WTC11 (cell line): Measurements from ENCODE around the gene CHDH. TPM values are rescaled to one million over a fixed set of nuclear protein-coding genes. Genes with fewer than 3 reads are reported as not detected.

Experiments used
- ATAC-seq: fragments of 200-7000 bp; cut with Tn5 transposase; 2 replicates; pipeline ENCODE4 v1.10.0; 2021; ENCODE audit warnings: mild to moderate bottlenecking, moderate library complexity
- CTCF ChIA-PET: fragments of 300-600 bp; sonication (Branson Sonifier 250); formaldehyde crosslinking; loops from one replicate; lab custom pipeline; 2021; ENCODE audit warnings: antibody characterized with exemption; lab: Charles Lee
- POLR2A ChIA-PET: fragments of 350-600 bp; sonication (Branson Sonifier 250); formaldehyde crosslinking; loops from one replicate; lab custom pipeline; 2021; ENCODE audit warnings: antibody characterized with exemption; lab: Charles Lee
- DNase-seq: peaks from one replicate; pipeline ENCODE4 v3.0.0; 2021; ENCODE audit warnings: low spot score
- H3K27ac Mint-ChIP-seq: 2 replicates; pipeline ENCODE4 v1.8.0; 2021; ENCODE audit warnings: mixed read lengths
- H3K27me3 Mint-ChIP-seq: 2 replicates; pipeline ENCODE4 v1.8.0; 2021; ENCODE audit warnings: low read depth, mild to moderate bottlenecking, moderate library complexity, mixed read lengths
- H3K36me3 Mint-ChIP-seq: 2 replicates; pipeline ENCODE4 v1.8.0; 2021; ENCODE audit warnings: mixed read lengths
- H3K4me1 Mint-ChIP-seq: 2 replicates; pipeline ENCODE4 v1.8.0; 2022; ENCODE audit warnings: mixed read lengths
- H3K4me3 Mint-ChIP-seq: 2 replicates; pipeline ENCODE4 v1.8.0; 2021; ENCODE audit warnings: mild to moderate bottlenecking, moderate library complexity, mixed read lengths
- H3K9me3 Mint-ChIP-seq: 2 replicates; pipeline ENCODE4 v1.8.0; 2021; ENCODE audit warnings: mixed read lengths
- ARID4B ChIP-seq: sonication (generic); formaldehyde crosslinking; IDR thresholded peaks from 2 replicates; pipeline ENCODE4 v1.8.0; 2023; ENCODE audit warnings: missing genetic modification reagents, mild to moderate bottlenecking, borderline replicate concordance
- ATF2 ChIP-seq: sonication (generic); formaldehyde crosslinking; IDR thresholded peaks from 2 replicates; pipeline ENCODE4 v1.8.1; 2022; ENCODE audit warnings: low read depth, missing genetic modification reagents, borderline replicate concordance
- ATF6 ChIP-seq: sonication (generic); formaldehyde crosslinking; IDR thresholded peaks from 2 replicates; pipeline ENCODE4 v1.8.1; 2023; ENCODE audit warnings: mild to moderate bottlenecking, missing genetic modification reagents
- FOXK1 ChIP-seq: sonication (generic); formaldehyde crosslinking; IDR thresholded peaks from 2 replicates; pipeline ENCODE4 v1.8.0; 2022; ENCODE audit warnings: mild to moderate bottlenecking, moderate library complexity, missing genetic modification reagents
- KAT7 ChIP-seq: sonication (generic); formaldehyde crosslinking; IDR thresholded peaks from 2 replicates; pipeline ENCODE4 v1.8.1; 2023; ENCODE audit warnings: missing genetic modification reagents, mild to moderate bottlenecking, borderline replicate concordance
- PRDM15 ChIP-seq: sonication (generic); formaldehyde crosslinking; IDR thresholded peaks from 2 replicates; pipeline ENCODE4 v1.8.0; 2022; ENCODE audit warnings: missing genetic modification reagents
- PREB ChIP-seq: sonication (generic); formaldehyde crosslinking; IDR thresholded peaks from 2 replicates; pipeline ENCODE4 v1.8.1; 2022; ENCODE audit warnings: mild to moderate bottlenecking, missing genetic modification reagents, moderate library complexity, borderline replicate concordance
- RORB ChIP-seq: fragments of 250-450 bp; sonication (Bioruptor Pico); IDR thresholded peaks from 2 replicates; pipeline ENCODE4 v1.9.0; 2021; ENCODE audit warnings: mild to moderate bottlenecking
- TEAD1 ChIP-seq: sonication (generic); formaldehyde crosslinking; IDR thresholded peaks from 2 replicates; pipeline ENCODE4 v1.8.0; 2022; ENCODE audit warnings: mild to moderate bottlenecking, missing genetic modification reagents
- TP53 ChIP-seq: sonication (generic); formaldehyde crosslinking; IDR thresholded peaks from 2 replicates; pipeline ENCODE4 v1.8.1; 2023; ENCODE audit warnings: mild to moderate bottlenecking, missing genetic modification reagents
- ZNF263 ChIP-seq: sonication (generic); formaldehyde crosslinking; IDR thresholded peaks from 2 replicates; pipeline ENCODE4 v1.8.1; 2022; ENCODE audit warnings: low read depth, mild to moderate bottlenecking, moderate library complexity, missing genetic modification reagents
- ZNF425 ChIP-seq: fragments of 250-450 bp; sonication (Bioruptor Pico); conservative IDR thresholded peaks from 2 replicates; pipeline ENCODE4 v1.9.0; 2021; ENCODE audit warnings: mild to moderate bottlenecking
- ZNF671 ChIP-seq: fragments of 250-450 bp; sonication (Bioruptor Pico); IDR thresholded peaks from 2 replicates; pipeline ENCODE4 v1.8.0; 2021; ENCODE audit warnings: mild to moderate bottlenecking
- total RNA-seq: library from RNA; stranded (reverse); gene quantifications from 3 replicates; pipeline ENCODE4 v1.2.3, GENCODE V29; 2021

The CHDH gene
- total RNA-seq, 1 experiment from 2014 or later: 11.7 TPM

- CTCF ChIA-PET: interaction anchor here (1.2 to 2.1 kb wide), 2 partner anchors 15 to 19 kb away, joined by 3 to 6 read pairs; no protein-coding TSS in a partner anchor
- ATAC-seq (no peak), DNase-seq (no peak)
- no peak for TF ChIP-seq ARID4B (CRISPR knock-in tag)
- no peak for TF ChIP-seq ATF6
- no peak for TF ChIP-seq ZNF425 (CRISPR knock-in tag)
- TF ChIP-seq PREB (CRISPR knock-in tag): no peak
- no peak for TF ChIP-seq FOXK1 (CRISPR knock-in tag)
- TF ChIP-seq TEAD1 (CRISPR knock-in tag): no peak
- no peak for TF ChIP-seq TP53
- no peak for TF ChIP-seq PRDM15 (CRISPR knock-in tag)
- TF ChIP-seq ZNF263 (CRISPR knock-in tag): no peak
- no peak for TF ChIP-seq ZNF671 (CRISPR knock-in tag)
- TF ChIP-seq RORB (CRISPR knock-in tag): no peak
- TF ChIP-seq KAT7 (CRISPR knock-in tag): no peak
- TF ChIP-seq ATF2: no peak
- POLR2A ChIA-PET: no interaction called here
- H3K9me3 Mint-ChIP-seq: no peaks in the 10 kb centered on the region
- H3K27ac Mint-ChIP-seq: no peak overlapping the region
- H3K27me3 Mint-ChIP-seq: no peaks in the 10 kb centered on the region
- H3K36me3 Mint-ChIP-seq: no peaks in the 10 kb centered on the region
- H3K4me3 Mint-ChIP-seq: no peak overlapping the region
- peaks cover 6% of the 10 kb centered on the region; the same call in 1 of the 2 replicates for H3K4me1 Mint-ChIP-seq
Measured at GRCh38 chr3:53763353-53763752, 82.9 kb downstream of the CHDH start.

Other genes with a start within 250 kb of the CHDH start
- gene IL17RB, start 149 bp upstream of the CHDH start, total RNA-seq: 5.3 to 6.4 TPM (median 5.6 TPM) in 3 replicates
- 23.3 to 29.9 TPM (median 26.3 TPM) in 3 replicates for gene ACTR8, start 35.7 kb upstream of the CHDH start, total RNA-seq
- gene SELENOK, start 45.4 kb upstream of the CHDH start, total RNA-seq: 32.7 to 38.7 TPM (median 34.4 TPM) in 3 replicates